A172 (cell line): ENCODE data around the gene PLCB1. TPM values are rescaled to one million over a fixed set of nuclear protein-coding genes. Genes with fewer than 3 reads are reported as not detected.

Experiments
- DNase-seq: peaks from one replicate; pipeline ENCODE4 v3.0.0-alpha.2; 2015; ENCODE audit warnings: low spot score
- total RNA-seq: library from RNA; depleted of rRNA; stranded (reverse); fragments of >200 nt; shearing (Covaris generic); gene quantifications from 2 replicates; pipeline ENCODE4 v1.2.3, GENCODE V29; 2014

The PLCB1 gene
- total RNA-seq, 1 experiment from 2014 or later = 0.43 TPM

DNA sequence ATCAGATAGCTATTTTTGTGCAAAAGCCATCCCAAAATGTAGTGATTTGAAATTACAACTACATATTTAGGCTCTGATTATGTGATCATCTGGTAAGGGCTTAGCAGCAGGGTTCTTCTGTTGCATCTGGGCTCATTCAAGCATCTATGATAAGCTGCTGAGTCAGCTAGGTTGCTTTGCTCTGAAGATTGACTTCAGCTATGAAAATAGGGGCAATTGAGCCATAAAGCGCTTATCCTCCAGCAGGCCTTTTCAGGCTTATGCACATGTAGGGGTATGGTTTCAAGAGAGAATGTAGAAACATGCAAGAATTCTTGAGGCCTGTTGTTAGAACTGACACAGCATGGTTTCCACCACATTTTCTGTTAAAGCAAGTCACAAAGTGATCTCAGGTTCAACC lies 114.1 kb downstream of the PLCB1 start:
- DNase-seq = no peak

DNA sequence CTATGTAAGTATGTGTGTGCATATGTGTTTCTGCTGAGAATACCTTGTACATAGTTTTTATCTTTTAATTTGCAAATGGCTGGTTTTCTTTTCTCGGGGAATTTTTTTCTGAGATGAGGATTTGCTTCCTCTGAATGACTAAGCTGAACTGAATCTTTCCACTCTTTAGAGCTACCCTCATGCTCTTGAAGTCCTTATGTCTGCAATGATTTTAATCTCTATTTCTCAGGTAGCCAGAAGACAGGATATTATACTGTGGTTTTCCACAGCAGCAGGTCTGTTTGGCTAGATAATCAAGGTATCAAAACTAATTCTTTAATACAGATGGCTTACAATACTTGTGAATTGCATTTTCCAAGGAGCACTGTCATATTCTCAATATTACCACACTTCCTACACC lies 114.7 kb downstream of the PLCB1 start:
- DNase-seq = no peak

DNA sequence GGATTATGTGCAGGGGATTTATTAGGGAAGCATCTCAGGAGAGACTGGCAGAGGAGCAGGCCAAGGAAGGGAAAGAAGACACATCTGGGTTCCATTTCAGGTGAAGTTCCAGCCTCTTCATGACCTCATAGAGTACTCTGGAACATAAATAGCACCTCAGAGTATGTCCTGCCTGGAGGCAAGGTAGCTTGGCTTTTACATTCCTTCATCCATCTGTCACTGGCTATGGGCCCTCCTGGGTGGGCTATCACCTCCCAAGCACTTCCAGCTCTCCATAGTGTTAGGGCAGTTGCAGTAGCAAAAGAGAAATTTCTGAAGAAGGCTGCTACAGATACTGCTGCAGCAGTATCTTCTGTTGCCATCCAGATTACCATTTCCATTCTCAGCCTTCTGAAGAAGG lies 116.0 kb downstream of the PLCB1 start:
- DNase-seq = no peak

DNA sequence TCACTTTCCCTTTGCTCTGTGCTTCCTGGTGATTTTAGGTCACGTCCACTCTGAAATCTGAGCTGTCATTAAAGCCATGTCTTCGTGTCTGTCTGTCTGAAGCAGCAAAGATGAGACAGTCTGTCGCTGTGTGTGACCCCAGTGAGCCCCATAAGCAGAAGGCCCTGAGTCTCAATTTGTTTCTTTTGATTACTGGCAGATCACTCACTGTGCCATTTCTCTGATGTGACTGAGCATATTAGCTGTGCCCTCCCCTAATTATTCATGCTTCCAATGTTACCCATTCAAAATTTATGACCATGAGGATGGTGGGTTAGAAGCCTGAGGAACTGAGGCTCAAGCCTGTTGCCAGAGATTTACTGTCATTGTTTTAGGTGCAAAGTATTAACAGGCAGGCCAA lies 117.6 kb downstream of the PLCB1 start:
- DNase-seq = no peak

DNA sequence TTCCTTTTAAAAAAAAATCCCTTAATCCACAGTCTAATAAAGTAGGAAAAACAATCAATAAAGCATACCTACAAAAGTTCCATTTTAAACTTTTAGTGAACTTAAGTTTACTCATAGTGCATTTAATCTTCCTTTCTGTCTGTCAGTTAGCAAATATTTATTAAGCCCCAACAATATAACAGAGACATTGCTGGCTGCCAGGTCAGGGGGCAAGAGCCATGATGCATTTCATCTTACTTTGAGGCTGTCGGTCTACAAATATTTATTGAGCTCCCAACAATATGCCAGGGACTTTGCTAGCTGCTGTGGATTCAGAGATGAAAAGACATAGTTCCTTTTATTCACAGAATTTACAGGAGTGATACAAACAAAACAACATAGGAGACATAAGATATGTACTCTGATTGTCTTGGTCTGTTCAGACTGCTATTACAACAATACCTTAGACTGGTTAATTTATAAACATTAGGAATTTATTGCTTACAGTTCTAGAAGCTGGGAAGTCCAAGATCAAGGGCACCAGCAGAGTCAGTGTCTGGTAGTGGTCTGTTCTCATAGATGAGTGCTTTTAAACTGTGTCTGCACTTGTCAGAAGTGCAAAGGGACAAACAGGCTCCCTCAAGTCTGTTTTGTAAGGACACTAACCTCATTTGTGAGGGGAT lies 118.6 kb downstream of the PLCB1 start:
- no peak for DNase-seq

DNA sequence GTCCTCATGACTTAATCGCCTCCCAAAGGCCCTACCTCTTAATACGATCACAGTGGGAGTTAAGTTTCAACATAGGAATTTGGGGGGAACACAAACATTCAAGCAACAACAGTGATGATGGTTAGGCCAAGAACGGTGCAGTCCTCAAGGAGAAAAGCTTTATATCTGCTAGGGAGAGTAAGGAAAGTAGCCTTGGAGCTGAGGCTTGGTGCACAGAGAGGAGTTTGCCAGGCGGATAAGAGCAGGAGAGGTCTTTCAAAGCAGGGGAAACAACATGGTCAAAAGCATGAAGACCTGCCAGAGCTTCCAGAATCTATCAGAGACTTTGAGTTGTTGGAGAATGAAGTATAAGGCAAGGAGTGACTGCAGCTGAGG lies 119.1 kb downstream of the PLCB1 start:
- DNase-seq = no peak

GRCh38 chr20:8254911-8255582 lies 123.0 kb downstream of the PLCB1 start:
- DNase-seq = no peak

DNA sequence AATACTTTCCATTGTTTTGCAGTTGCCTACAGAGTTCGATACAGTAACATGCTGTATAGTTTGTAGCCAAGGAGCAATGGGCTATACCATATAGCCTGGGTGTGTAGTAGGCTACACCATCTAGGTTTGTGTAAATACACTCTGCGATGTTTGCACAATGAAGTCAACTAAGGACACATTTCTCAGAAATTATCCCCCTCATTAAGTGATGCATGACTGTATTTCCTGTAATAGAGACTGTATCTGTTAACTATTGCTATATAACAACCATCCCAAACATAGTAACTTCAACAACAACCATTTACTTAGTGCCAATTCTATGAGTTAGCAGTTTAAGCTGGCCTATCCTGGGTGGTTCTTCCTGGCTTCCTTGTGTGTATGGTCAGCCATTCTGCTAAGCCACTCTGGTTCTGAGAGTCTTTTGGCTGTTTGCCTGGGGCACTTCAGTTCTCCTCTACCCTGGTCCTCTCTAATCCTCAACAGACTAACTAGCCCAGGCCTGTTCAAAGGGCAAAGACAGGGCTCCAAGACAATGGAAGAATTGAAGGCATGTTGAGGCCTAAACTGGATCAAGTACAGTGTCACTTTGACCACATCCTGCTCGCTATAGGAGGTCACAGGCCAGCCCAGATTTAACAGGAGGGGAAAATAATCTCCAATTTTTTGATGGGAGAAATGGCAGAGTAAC lies 124.0 kb downstream of the PLCB1 start:
- DNase-seq = no peak

DNA sequence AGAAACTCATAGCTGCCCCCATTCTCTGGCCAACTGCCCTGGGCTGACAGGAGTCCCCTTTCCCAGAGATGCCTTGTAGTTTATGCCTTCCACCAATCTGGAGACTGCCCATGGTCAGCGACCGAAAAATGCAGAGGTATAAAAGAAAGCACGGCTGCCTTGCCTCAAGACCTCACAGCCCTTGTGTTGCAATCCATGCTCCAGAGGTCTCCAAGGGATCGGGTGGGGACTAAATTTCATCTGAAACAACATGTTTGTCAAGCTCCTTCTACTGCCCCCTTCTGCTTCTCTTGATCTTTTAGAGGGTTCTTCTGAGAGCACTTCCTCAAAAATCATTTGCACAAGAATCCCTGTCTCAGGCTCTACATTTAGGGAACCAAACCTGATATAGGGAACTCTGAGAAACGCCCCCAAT lies 128.8 kb downstream of the PLCB1 start:
- no peak for DNase-seq

GRCh38 chr20:8262721-8263120 lies 130.7 kb downstream of the PLCB1 start:
- DNase-seq = no peak

DNA sequence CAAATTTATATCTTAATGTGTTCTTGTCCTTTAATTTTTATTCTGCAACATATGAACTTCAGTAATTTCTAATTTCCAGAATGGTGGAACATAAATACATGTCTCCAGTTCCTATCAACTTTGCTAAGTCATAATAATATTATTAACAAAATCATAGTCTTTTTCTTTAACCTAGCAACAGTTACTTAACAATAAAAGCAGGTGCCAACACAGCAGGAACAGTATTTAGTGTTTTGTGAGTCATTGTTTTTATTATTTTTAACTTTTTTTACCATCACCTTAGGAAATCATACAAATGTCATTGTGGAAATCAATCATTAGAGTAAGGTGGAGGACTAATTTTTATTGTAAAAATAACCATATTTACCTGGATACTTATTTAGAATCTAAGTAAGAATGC lies 133.5 kb downstream of the PLCB1 start:
- DNase-seq = no peak

DNA sequence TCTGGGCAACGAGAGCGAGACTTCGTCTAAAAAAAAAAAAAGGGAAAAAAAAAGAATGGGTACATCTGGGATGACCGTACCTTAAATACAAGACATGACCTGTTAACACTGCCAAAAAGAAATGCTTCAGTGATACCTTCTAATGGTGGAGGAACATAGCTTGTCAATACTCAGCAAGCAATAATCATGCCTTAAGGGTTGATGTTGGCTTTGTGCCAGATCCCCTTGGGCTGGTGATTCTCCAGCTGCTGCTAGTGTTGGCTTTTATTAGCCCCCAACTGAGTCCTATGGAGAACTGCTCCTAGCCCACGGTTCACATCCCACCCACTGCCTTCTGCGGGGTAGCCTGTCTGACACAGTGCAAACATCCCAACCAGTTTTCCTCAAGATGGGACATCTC lies 134.9 kb downstream of the PLCB1 start:
- DNase-seq = no peak

- DNase-seq = no peak
These were observed 139.7 kb downstream of the PLCB1 start for GRCh38 chr20:8271727-8272126.

DNA sequence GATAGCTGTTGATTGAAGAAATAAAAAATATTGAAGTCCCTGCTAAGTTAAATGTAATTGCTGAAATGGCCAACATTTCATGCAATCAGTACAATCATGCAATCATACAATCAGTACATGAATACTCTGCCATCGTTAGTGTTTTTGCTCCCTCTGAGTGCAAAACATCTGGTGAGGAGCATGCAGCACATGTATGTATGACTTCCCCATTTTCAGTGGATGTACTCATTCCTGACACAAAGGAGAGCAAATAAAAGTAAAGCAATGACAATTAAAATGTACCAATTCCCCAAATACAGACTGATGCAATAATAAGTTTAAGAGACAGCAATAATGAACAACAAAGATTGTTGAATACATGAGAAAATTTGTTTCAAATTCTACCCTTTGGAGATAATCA lies 140.7 kb downstream of the PLCB1 start:
- no peak for DNase-seq

DNA sequence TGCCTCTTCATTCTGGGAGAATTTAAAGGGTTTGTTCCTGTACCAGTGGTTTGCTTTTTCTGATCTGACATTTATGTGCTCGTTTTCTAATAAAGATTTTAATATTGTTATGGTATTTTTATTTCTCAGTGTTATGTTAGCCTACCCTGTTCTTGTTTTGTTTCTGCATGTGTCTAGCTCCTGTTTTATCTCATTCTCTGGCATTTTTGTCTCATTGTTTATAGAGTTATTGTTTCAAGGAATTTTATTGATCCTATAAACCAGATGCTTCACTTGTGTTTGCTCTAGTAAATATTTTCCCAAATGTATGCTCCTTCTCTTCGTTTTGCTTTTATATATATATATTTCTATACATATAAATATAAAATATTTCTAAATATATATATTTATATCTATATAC lies 152.8 kb downstream of the PLCB1 start:
- no peak for DNase-seq

GRCh38 chr20:8287340-8287739 lies 155.3 kb downstream of the PLCB1 start:
- DNase-seq = no peak

GRCh38 chr20:8291200-8291599 lies 159.1 kb downstream of the PLCB1 start:
- no peak for DNase-seq

GRCh38 chr20:8291873-8292272 lies 159.8 kb downstream of the PLCB1 start:
- DNase-seq = no peak

DNA sequence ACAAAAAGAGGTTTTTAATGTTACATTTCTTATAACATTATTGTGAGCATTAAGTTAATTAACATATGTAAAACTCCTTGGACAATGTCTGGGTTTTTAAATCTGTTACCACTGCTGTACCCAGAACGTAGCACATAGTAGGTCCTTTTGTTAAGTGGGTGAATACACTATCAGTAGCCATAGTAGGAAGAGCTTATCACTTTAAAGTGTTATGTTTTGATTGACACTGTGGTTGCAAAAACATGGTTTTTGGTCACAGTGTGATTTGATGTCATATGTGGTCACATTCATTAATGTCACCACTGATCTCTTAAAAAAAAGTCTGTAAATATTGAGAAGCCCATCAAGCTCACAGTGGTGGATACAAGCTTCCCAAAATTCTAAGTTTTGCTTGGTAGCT lies 160.7 kb downstream of the PLCB1 start:
- DNase-seq = no peak

DNA sequence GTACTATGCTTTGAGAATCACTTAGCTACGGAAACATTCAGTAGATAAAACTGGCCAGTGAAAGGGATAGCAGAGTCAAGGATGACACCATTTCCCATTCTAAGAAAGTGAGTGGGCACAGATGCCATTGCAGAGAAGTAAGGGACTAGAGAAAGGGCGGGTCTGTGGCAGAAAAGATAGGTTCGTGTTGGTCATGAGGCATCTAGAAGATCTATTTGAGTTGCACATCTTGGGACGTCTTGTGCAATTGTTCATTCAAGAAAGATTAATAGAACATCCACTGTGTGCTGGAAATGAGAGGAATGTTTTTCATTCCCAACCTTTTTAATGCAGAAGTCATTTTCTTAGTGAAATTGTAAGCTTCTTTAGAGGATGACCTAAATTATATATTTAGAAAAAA lies 161.7 kb downstream of the PLCB1 start:
- no peak for DNase-seq

DNA sequence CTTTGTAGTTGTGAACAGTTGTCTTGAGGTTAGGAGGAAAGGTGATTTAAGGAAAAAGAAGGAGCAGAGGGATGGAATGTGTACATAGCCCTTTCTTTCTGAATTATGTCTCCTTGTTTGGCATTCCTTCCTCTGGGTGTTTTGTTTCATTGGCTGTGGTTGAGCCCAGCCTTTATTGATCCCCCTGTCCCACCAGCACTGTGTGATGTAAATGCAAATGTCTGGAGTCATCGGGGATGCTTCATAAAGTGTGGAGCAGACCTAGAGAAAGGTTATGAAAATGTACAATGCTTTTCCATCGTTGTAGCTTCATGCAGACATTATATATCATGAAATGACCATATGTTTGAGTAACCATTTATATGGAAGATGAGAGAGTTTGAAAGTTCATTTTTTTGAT lies 164.5 kb downstream of the PLCB1 start:
- no peak for DNase-seq

GRCh38 chr20:8298426-8299043 lies 166.5 kb downstream of the PLCB1 start:
- no peak for DNase-seq

DNA sequence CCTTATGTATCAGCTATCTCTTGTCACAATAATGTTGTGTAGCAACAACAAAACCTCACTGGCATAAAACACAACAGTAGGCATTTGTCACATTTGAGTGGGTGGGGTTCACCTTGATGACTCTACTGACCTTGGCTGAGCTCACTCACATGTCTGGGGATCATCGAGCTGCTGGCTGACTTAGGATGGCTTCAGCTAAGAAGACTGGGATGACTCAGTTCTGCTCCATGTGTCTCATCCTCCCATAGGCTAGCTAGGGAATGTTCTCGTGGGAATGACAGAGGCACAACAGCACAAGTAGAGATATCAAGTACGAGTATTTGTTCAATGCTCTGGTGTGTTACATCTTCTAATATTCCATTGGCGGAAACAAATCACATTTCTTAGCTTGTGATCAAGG lies 167.9 kb downstream of the PLCB1 start:
- DNase-seq = no peak
